Fibroblast of gingiva (primary cell): ENCODE results near the gene GAK.

Experiments
- DNase-seq: peaks from one replicate; pipeline ENCODE4 v3.0.0-alpha.2; 2011; ENCODE audit warnings: low read depth

Gene GAK

GRCh38 chr4:907103-907400 is 25.1 kb downstream of the GAK start:
- no peak for DNase-seq

- no peak for DNase-seq
These were observed 25.6 kb downstream of the GAK start for GRCh38 chr4:906339-907102.

- no peak for DNase-seq
These were observed 26.4 kb downstream of the GAK start for GRCh38 chr4:905485-906338.

GRCh38 chr4:903066-904046 is 28.8 kb downstream of the GAK start:
- no peak for DNase-seq

- DNase-seq: no peak
These were observed 30.8 kb downstream of the GAK start for GRCh38 chr4:901192-901910.

- DNase-seq: no peak
These were observed 31.4 kb downstream of the GAK start for GRCh38 chr4:900721-901120.

GRCh38 chr4:900073-900472 is 32.0 kb downstream of the GAK start:
- DNase-seq: no peak

GRCh38 chr4:899556-899906 is 32.6 kb downstream of the GAK start:
- no peak for DNase-seq

GRCh38 chr4:898869-899555 is 33.1 kb downstream of the GAK start:
- DNase-seq: no peak

- DNase-seq: no peak
These were observed 34.0 kb downstream of the GAK start for GRCh38 chr4:898123-898522.

- DNase-seq: no peak
These were observed 35.5 kb downstream of the GAK start for GRCh38 chr4:896630-897029.

GRCh38 chr4:896216-896615 is 35.9 kb downstream of the GAK start:
- DNase-seq: no peak

- no peak for DNase-seq
These were observed 36.5 kb downstream of the GAK start for GRCh38 chr4:895596-895995.

GRCh38 chr4:893995-894705 is 38.0 kb downstream of the GAK start:
- DNase-seq: no peak

GRCh38 chr4:893276-893994 is 38.7 kb downstream of the GAK start:
- no peak for DNase-seq

GRCh38 chr4:892780-893179 is 39.3 kb downstream of the GAK start:
- DNase-seq: no peak

GRCh38 chr4:891747-892146 is 40.4 kb downstream of the GAK start:
- DNase-seq: no peak

- DNase-seq: no peak
These were observed 42.0 kb downstream of the GAK start for GRCh38 chr4:890036-890695.

- DNase-seq: no peak
These were observed 42.6 kb downstream of the GAK start for GRCh38 chr4:889516-889915.
